K562 (cell line): Measurements from ENCODE around the gene COL25A1. TPM values are rescaled to one million over a fixed set of nuclear protein-coding genes. Genes with fewer than 3 reads are reported as not detected.
A peak's percentile ranks its signal among the peaks of the same experiment; 100 is the strongest.

Experiments
- ARNT ChIP-seq, 2 experiments: fragments of 450-650 bp; IDR thresholded peaks; 2 replicates each; pipeline ENCODE4 v1.6.1; 2016; ENCODE audit warnings: mild to moderate bottlenecking in 1 of 2
- CC2D1A ChIP-seq: fragments of 450-650 bp; IDR thresholded peaks from 2 replicates; pipeline ENCODE4 v1.6.1; 2017; ENCODE audit warnings: mild to moderate bottlenecking
- ESRRA ChIP-seq: fragments of 450-650 bp; IDR thresholded peaks from 2 replicates; pipeline ENCODE4 v1.6.1; 2014; ENCODE audit warnings: low read depth, mild to moderate bottlenecking, moderate library complexity, borderline replicate concordance
- RAD21 ChIP-seq, 2 experiments: fragments of 250-450 bp in 1 of 2; fragments of 450-650 bp in 1 of 2; sonication (Bioruptor Pico) in 1 of 2; formaldehyde crosslinking in 1 of 2; IDR thresholded peaks in 1 of 2; conservative IDR thresholded peaks in 1 of 2; 2 replicates each; pipeline versions ENCODE4 v1.4.0 to v1.8.0; 2020 to 2022; ENCODE audit warnings: mild to moderate bottlenecking in 2 of 2, moderate library complexity in 1 of 2
- SIN3B ChIP-seq: fragments of 450-650 bp; IDR thresholded peaks from 2 replicates; pipeline ENCODE4 v1.6.1; 2017; ENCODE audit warnings: low read depth, mild to moderate bottlenecking, moderate library complexity
- SUPT5H ChIP-seq: fragments of 450-650 bp; IDR thresholded peaks from 2 replicates; pipeline ENCODE4 v1.6.1; 2016
- polyA plus RNA-seq, 8 experiments: library from polyadenylated mRNA; depleted of rRNA in 4 of 8; stranded (reverse) in 5 of 8; unstranded in 3 of 8; fragments of >200 nt; fragmentation: Nextera tagmentation in 2 of 8; fragmentation: Illumina TruSeq in 1 of 8; extraction: Ambion mirVana in 2 of 8; extraction: Trizol in 1 of 8; gene quantifications; 2 replicates each; pipeline versions ENCODE4 v1.2.1 to v1.2.3, GENCODE V29; 2011 to 2014; ENCODE audit warnings: inconsistent platforms in 1 of 8, missing spikeins in 1 of 8
- total RNA-seq, 7 experiments: library from RNA; depleted of rRNA in 6 of 7; stranded (reverse); fragments of >200 nt in 6 of 7; fragmentation: Illumina TruSeq in 2 of 7; extraction: Trizol in 2 of 7; gene quantifications; 2 replicates each; pipeline versions ENCODE4 v1.2.1 to v1.2.3, GENCODE V29; 2011 to 2021; ENCODE audit warnings: low replicate concordance in 1 of 7
- TF ChIP-seq, protein P1 (sequence below): sonication (generic); formaldehyde crosslinking; IDR thresholded peaks from 2 replicates; pipeline ENCODE4 v1.8.0; 2023; ENCODE audit warnings: missing genetic modification reagents, mild to moderate bottlenecking, borderline replicate concordance
- TF ChIP-seq, protein P2 (sequence below), 2 experiments: fragments of 450-650 bp in 1 of 2; sonication (generic) in 1 of 2; formaldehyde crosslinking in 1 of 2; IDR thresholded peaks; 2 replicates each; pipeline versions ENCODE4 v1.7.1 to v1.9.0; 2016 to 2022; ENCODE audit warnings: inconsistent platforms in 1 of 2, mild to moderate bottlenecking in 1 of 2, missing genetic modification reagents in 1 of 2
- TF ChIP-seq, protein P3 (sequence below): fragments of 250-450 bp; sonication (Bioruptor Pico); IDR thresholded peaks from 2 replicates; pipeline ENCODE4 v1.8.0; 2021; ENCODE audit warnings: moderate library complexity, mild to moderate bottlenecking, inconsistent platforms

The COL25A1 gene
- total and polyA plus RNA-seq, 9 of the 15 experiments (the other 6 are each of a cell fraction or from before 2014, with no cell fraction given): 0.03 to 0.62 (median 0.27) TPM

DNA sequence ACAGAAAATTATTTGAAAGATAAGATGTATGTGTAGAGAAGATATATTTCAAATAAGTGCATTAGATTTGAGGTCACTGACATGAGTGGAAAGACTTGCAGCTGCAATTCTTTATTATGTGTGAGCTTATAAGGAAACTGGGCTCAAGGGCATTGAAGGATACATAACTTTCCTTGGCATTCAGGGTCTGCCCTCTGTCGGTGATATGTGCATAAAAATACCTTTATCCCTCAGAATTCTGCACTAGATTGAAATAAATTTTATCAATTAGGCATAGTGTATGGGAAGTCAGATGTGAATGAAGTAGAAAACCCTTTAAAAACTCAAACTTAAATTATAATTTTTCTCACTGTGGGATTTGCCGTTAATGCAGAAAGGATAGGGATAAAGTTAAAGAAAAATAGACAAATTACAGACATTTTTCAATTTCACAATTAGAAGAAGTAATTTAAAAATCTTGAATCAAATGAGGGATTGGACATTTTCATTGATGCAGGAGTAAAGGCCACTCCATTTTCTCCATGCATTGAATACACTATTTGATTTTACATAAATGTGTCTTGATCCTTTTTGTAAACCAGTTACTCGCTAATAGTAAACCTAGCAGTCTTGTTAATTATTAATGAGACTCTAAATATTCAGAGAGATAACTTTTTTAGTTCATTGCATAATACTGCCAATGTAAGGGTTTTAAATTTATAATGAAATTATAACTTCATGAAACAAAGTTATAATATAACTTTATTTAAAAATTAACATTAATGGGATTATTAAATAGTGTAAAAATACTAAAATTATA is 518.6 kb downstream of the COL25A1 start (continued):
- TF ChIP-seq, protein P1, sequence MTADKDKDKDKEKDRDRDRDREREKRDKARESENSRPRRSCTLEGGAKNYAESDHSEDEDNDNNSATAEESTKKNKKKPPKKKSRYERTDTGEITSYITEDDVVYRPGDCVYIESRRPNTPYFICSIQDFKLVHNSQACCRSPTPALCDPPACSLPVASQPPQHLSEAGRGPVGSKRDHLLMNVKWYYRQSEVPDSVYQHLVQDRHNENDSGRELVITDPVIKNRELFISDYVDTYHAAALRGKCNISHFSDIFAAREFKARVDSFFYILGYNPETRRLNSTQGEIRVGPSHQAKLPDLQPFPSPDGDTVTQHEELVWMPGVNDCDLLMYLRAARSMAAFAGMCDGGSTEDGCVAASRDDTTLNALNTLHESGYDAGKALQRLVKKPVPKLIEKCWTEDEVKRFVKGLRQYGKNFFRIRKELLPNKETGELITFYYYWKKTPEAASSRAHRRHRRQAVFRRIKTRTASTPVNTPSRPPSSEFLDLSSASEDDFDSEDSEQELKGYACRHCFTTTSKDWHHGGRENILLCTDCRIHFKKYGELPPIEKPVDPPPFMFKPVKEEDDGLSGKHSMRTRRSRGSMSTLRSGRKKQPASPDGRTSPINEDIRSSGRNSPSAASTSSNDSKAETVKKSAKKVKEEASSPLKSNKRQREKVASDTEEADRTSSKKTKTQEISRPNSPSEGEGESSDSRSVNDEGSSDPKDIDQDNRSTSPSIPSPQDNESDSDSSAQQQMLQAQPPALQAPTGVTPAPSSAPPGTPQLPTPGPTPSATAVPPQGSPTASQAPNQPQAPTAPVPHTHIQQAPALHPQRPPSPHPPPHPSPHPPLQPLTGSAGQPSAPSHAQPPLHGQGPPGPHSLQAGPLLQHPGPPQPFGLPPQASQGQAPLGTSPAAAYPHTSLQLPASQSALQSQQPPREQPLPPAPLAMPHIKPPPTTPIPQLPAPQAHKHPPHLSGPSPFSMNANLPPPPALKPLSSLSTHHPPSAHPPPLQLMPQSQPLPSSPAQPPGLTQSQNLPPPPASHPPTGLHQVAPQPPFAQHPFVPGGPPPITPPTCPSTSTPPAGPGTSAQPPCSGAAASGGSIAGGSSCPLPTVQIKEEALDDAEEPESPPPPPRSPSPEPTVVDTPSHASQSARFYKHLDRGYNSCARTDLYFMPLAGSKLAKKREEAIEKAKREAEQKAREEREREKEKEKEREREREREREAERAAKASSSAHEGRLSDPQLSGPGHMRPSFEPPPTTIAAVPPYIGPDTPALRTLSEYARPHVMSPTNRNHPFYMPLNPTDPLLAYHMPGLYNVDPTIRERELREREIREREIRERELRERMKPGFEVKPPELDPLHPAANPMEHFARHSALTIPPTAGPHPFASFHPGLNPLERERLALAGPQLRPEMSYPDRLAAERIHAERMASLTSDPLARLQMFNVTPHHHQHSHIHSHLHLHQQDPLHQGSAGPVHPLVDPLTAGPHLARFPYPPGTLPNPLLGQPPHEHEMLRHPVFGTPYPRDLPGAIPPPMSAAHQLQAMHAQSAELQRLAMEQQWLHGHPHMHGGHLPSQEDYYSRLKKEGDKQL (CRISPR knock-in tag): no peak
- TF ChIP-seq RAD21 (CRISPR knock-in tag; conservative IDR thresholded peaks at IDR 0.05 in 1 of 2, IDR thresholded peaks at IDR 0.05 in 1 of 2) (peak in 1 of 2 experiments; percentile 20; a peak in 1 of 4 replicates), SIN3B (no peak), ESRRA (peak; percentile 57; the same call in 1 of the 2 replicates), CC2D1A (no peak), ARNT (IDR thresholded peaks at IDR 0.05) (no peak), SUPT5H (no peak)
- TF ChIP-seq, protein P2, sequence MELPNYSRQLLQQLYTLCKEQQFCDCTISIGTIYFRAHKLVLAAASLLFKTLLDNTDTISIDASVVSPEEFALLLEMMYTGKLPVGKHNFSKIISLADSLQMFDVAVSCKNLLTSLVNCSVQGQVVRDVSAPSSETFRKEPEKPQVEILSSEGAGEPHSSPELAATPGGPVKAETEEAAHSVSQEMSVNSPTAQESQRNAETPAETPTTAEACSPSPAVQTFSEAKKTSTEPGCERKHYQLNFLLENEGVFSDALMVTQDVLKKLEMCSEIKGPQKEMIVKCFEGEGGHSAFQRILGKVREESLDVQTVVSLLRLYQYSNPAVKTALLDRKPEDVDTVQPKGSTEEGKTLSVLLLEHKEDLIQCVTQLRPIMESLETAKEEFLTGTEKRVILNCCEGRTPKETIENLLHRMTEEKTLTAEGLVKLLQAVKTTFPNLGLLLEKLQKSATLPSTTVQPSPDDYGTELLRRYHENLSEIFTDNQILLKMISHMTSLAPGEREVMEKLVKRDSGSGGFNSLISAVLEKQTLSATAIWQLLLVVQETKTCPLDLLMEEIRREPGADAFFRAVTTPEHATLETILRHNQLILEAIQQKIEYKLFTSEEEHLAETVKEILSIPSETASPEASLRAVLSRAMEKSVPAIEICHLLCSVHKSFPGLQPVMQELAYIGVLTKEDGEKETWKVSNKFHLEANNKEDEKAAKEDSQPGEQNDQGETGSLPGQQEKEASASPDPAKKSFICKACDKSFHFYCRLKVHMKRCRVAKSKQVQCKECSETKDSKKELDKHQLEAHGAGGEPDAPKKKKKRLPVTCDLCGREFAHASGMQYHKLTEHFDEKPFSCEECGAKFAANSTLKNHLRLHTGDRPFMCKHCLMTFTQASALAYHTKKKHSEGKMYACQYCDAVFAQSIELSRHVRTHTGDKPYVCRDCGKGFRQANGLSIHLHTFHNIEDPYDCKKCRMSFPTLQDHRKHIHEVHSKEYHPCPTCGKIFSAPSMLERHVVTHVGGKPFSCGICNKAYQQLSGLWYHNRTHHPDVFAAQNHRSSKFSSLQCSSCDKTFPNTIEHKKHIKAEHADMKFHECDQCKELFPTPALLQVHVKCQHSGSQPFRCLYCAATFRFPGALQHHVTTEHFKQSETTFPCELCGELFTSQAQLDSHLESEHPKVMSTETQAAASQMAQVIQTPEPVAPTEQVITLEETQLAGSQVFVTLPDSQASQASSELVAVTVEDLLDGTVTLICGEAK (IDR thresholded peaks at IDR 0.05): no peak
- TF ChIP-seq, protein P2 (CRISPR knock-in tag; IDR thresholded peaks at IDR 0.05): no peak
- TF ChIP-seq, protein P3, sequence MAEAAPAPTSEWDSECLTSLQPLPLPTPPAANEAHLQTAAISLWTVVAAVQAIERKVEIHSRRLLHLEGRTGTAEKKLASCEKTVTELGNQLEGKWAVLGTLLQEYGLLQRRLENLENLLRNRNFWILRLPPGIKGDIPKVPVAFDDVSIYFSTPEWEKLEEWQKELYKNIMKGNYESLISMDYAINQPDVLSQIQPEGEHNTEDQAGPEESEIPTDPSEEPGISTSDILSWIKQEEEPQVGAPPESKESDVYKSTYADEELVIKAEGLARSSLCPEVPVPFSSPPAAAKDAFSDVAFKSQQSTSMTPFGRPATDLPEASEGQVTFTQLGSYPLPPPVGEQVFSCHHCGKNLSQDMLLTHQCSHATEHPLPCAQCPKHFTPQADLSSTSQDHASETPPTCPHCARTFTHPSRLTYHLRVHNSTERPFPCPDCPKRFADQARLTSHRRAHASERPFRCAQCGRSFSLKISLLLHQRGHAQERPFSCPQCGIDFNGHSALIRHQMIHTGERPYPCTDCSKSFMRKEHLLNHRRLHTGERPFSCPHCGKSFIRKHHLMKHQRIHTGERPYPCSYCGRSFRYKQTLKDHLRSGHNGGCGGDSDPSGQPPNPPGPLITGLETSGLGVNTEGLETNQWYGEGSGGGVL: no peak
